HCT116 (cell line): Measurements from ENCODE around the gene CAMKK2. TPM values are rescaled to one million over a fixed set of nuclear protein-coding genes. Genes with fewer than 3 reads are reported as not detected.

Experiments used
- ATAC-seq: fragments of 200-7000 bp; cut with Tn5 transposase; 2 replicates; pipeline ENCODE4 v1.9.1; 2020; ENCODE audit warnings: mild to moderate bottlenecking, moderate library complexity
- BruUV-seq: library from RNA; stranded (reverse); fragments of 400-500 nt; replicated peaks from 2 replicates; lab custom pipeline; 2021; lab: Mats Ljungman, UMichigan
- CTCF ChIA-PET: fragments of 300-600 bp; sonication (Branson Sonifier 250); formaldehyde crosslinking; loops from one replicate; lab custom pipeline; 2021; ENCODE audit warnings: antibody characterized with exemption; lab: Charles Lee
- POLR2A ChIA-PET: fragments of 300-600, 350-600 bp; sonication (Branson Sonifier 250); formaldehyde crosslinking; loops from one replicate; lab custom pipeline; 2021; ENCODE audit warnings: antibody characterized with exemption; lab: Charles Lee
- RAD21 ChIA-PET, 2 experiments: fragments of 300-600 bp; sonication (Branson Sonifier 250); formaldehyde crosslinking; loops; one replicate each; lab custom pipeline; 2023; ENCODE audit warnings: low total read pairs in 2 of 2; ENCODE audit not compliant: uncharacterized antibody in 2 of 2, unreplicated experiment in 2 of 2, low non-redundant PET in 1 of 2; lab: Charles Lee
- DNase-seq: peaks from one replicate; pipeline ENCODE4 v3.0.0-alpha.2; 2010; ENCODE audit warnings: low read depth, low spot score
- H2AFZ ChIP-seq: fragments of 200-600 bp; shearing (Covaris generic), sonication (generic); 2 replicates; pipeline ENCODE4 v1.6.1; 2017; ENCODE audit warnings: low read depth, mixed run types, mixed read lengths, antibody characterized with exemption, low read length; ENCODE audit not compliant: poor library complexity, severe bottlenecking
- H3K27ac ChIP-seq: 2 replicates; pipeline ENCODE4 v1.5.1; 2012; ENCODE audit warnings: low read depth, low read length
- H3K27me3 ChIP-seq: fragments of 200-600 bp; sonication (generic); 2 replicates; pipeline ENCODE4 v1.6.1; 2016; ENCODE audit warnings: mixed run types, low read length, mixed read lengths; ENCODE audit not compliant: insufficient read depth
- H3K36me3 ChIP-seq, 2 experiments: fragments of 200-500 bp in 1 of 2; fragments of 200-600 bp in 1 of 2; sonication (Bioruptor generic) in 1 of 2; sonication (generic) in 1 of 2; 2 replicates each; pipeline versions ENCODE4 v1.5.1 to v1.6.1; 2014 to 2016; ENCODE audit warnings: low read length in 2 of 2, inconsistent platforms in 1 of 2, mixed read lengths in 1 of 2, mixed run types in 1 of 2; ENCODE audit not compliant: insufficient read depth in 2 of 2, control insufficient read depth in 1 of 2
- H3K4me1 ChIP-seq, 2 experiments: fragments of 200-600 bp in 1 of 2; sonication (generic) in 1 of 2; 2 replicates each; pipeline versions ENCODE4 v1.5.1 to v1.6.1; 2012 to 2017; ENCODE audit warnings: low read length in 2 of 2, inconsistent platforms in 1 of 2, mild to moderate bottlenecking in 1 of 2, mixed read lengths in 1 of 2, mixed run types in 1 of 2, moderate library complexity in 1 of 2; ENCODE audit not compliant: insufficient read depth in 2 of 2, control insufficient read depth in 1 of 2
- H3K4me2 ChIP-seq: fragments of 200-600 bp; sonication (generic); 2 replicates; pipeline ENCODE4 v1.6.1; 2017; ENCODE audit warnings: mixed run types, low read length, mixed read lengths
- H3K4me3 ChIP-seq, 2 experiments: fragments of 200-600 bp in 1 of 2; sonication (generic) in 1 of 2; replicated peaks in 1 of 2; 2 replicates each; pipeline ENCODE4 v1.5.1; 2011 to 2016; ENCODE audit warnings: low read length in 2 of 2, control low read depth in 1 of 2, low read depth in 1 of 2, mild to moderate bottlenecking in 1 of 2, mixed read lengths in 1 of 2, mixed run types in 1 of 2
- H3K79me2 ChIP-seq: fragments of 200-600 bp; sonication (generic); 2 replicates; pipeline ENCODE4 v1.6.1; 2017; ENCODE audit warnings: mild to moderate bottlenecking, mixed run types, low read length, moderate library complexity, mixed read lengths; ENCODE audit not compliant: insufficient read depth
- H3K9ac ChIP-seq: fragments of 200-600 bp; sonication (generic); 2 replicates; pipeline ENCODE4 v1.6.1; 2016; ENCODE audit warnings: low read length, mixed read lengths
- H3K9me2 ChIP-seq: fragments of 200-600 bp; sonication (generic), shearing (Covaris generic); 2 replicates; pipeline ENCODE4 v1.6.1; 2017; ENCODE audit warnings: mixed run types, mild to moderate bottlenecking, moderate library complexity; ENCODE audit not compliant: insufficient read depth
- H3K9me3 ChIP-seq, 2 experiments: fragments of 200-500 bp in 1 of 2; fragments of 200-600 bp in 1 of 2; sonication (Bioruptor generic) in 1 of 2; sonication (generic) in 1 of 2; 2 replicates each; pipeline ENCODE4 v1.6.1; 2014 to 2017; ENCODE audit warnings: low read length in 2 of 2, mixed read lengths in 2 of 2, inconsistent platforms in 1 of 2, low read depth in 1 of 2, mild to moderate bottlenecking in 1 of 2, mixed run types in 1 of 2, moderate library complexity in 1 of 2; ENCODE audit not compliant: control insufficient read depth in 1 of 2, insufficient read depth in 1 of 2
- H4K20me1 ChIP-seq: fragments of 200-600 bp; sonication (generic), shearing (Covaris generic); 2 replicates; pipeline ENCODE4 v1.6.1; 2017; ENCODE audit warnings: mixed run types, mild to moderate bottlenecking, moderate library complexity; ENCODE audit not compliant: insufficient read depth
- CBX3 ChIP-seq: IDR thresholded peaks from 2 replicates; pipeline ENCODE4 v1.6.1; 2012; ENCODE audit warnings: low read depth
- CTCF ChIP-seq, 3 experiments: fragments of 200-600 bp in 1 of 3; sonication (generic) in 1 of 3; IDR thresholded peaks in 2 of 3; conservative IDR thresholded peaks in 1 of 3; 2 replicates each; pipeline ENCODE4 v1.5.1; 2012 to 2017; ENCODE audit warnings: low read depth in 2 of 3, low read length in 2 of 3, antibody characterized with exemption in 1 of 3, borderline replicate concordance in 1 of 3, control low read depth in 1 of 3, mild to moderate bottlenecking in 1 of 3, mixed read lengths in 1 of 3, mixed run types in 1 of 3, moderate library complexity in 1 of 3; ENCODE audit not compliant: insufficient read depth in 1 of 3
- ELF1 ChIP-seq: IDR thresholded peaks from 2 replicates; pipeline ENCODE4 v1.6.1; 2012; ENCODE audit warnings: low read depth, borderline replicate concordance
- EZH2 ChIP-seq: fragments of 200-600 bp; sonication (generic); IDR thresholded peaks from 2 replicates; pipeline ENCODE4 v1.6.1; 2017; ENCODE audit warnings: antibody characterized with exemption, mixed run types
- FOSL1 ChIP-seq: IDR thresholded peaks from 2 replicates; pipeline ENCODE4 v1.6.1; 2012; ENCODE audit warnings: low read depth
- JUND ChIP-seq: IDR thresholded peaks from 2 replicates; pipeline ENCODE4 v1.6.1; 2012
- MAX ChIP-seq: IDR thresholded peaks from 2 replicates; pipeline ENCODE4 v1.6.1; 2012
- POLR2A ChIP-seq: IDR thresholded peaks from 2 replicates; pipeline ENCODE4 v1.7.0; 2011; ENCODE audit warnings: borderline replicate concordance; ENCODE audit not compliant: insufficient read depth, insufficient read length; ENCODE audit errors: extremely low read depth
- RAD21 ChIP-seq: IDR thresholded peaks from 2 replicates; pipeline ENCODE4 v1.6.1; 2012; ENCODE audit warnings: low read depth, mild to moderate bottlenecking
- REST ChIP-seq: IDR thresholded peaks from 2 replicates; pipeline ENCODE4 v1.6.1; 2012; ENCODE audit warnings: low read depth
- SIN3A ChIP-seq: IDR thresholded peaks from 2 replicates; pipeline ENCODE4 v1.6.1; 2012; ENCODE audit warnings: low read depth
- SP1 ChIP-seq: IDR thresholded peaks from 2 replicates; pipeline ENCODE4 v1.6.1; 2012; ENCODE audit warnings: low read depth
- TCF7L2 ChIP-seq: IDR thresholded peaks from 2 replicates; pipeline ENCODE4 v1.7.0; 2011; ENCODE audit warnings: borderline replicate concordance, inconsistent platforms; ENCODE audit not compliant: insufficient read depth, insufficient read length; ENCODE audit errors: extremely low read depth
- YY1 ChIP-seq: IDR thresholded peaks from 2 replicates; pipeline ENCODE4 v1.6.1; 2011; ENCODE audit warnings: low read length, low read depth, moderate library complexity, mild to moderate bottlenecking; ENCODE audit not compliant: insufficient replicate concordance; ENCODE audit errors: extremely low read depth
- ZBTB33 ChIP-seq: IDR thresholded peaks from 2 replicates; pipeline ENCODE4 v1.6.1; 2011; ENCODE audit warnings: mild to moderate bottlenecking, low read length, moderate library complexity; ENCODE audit not compliant: insufficient replicate concordance; ENCODE audit errors: extremely low read depth
- ZFX ChIP-seq: fragments of 450-650 bp; IDR thresholded peaks from 2 replicates; pipeline ENCODE4 v1.6.1; 2017
- ZNF274 ChIP-seq: fragments of 200-500 bp; sonication (Bioruptor generic); IDR thresholded peaks from 2 replicates; pipeline ENCODE4 v1.6.1; 2014; ENCODE audit warnings: mild to moderate bottlenecking, low read depth, low read length, inconsistent platforms
- intact Hi-C: fragments of 100-400 bp; cut with micrococcal nuclease; formaldehyde crosslinking; loops from 2 replicates; pipeline ENCODE4 v1.10.0; 2022
- total RNA-seq: library from RNA; stranded (reverse); gene quantifications from one replicate; pipeline ENCODE4 v1.2.1, GENCODE V29; 2021; ENCODE audit not compliant: unreplicated experiment

Gene CAMKK2
- total RNA-seq, 1 experiment from 2014 or later, result 33.8 TPM

- Histone ChIP-seq H3K4me2 (no peak overlapping the region), H2AFZ (no peak overlapping the region), H3K9ac (no peak overlapping the region), H3K9me2 (no peaks in the 10 kb centered on the region), H4K20me1 (no peaks in the 10 kb centered on the region), H3K4me1 (no peaks in the 10 kb centered on the region), H3K36me3 (no peaks in the 10 kb centered on the region), H3K4me3 (no peak overlapping the region), H3K9me3 (no peaks in the 10 kb centered on the region), H3K27ac (no peak overlapping the region), H3K27me3 (no peaks in the 10 kb centered on the region), H3K79me2 (no peaks in the 10 kb centered on the region)
- intact Hi-C loops, result loop anchor here (1.0 kb wide), 1 partner anchor 163 kb away; no protein-coding TSS in a partner anchor
- TF ChIP-seq SP1, result no peak
- no peak for TF ChIP-seq RAD21
- no peak for TF ChIP-seq ZNF274
- no peak for TF ChIP-seq CTCF (IDR thresholded peaks at IDR 0.05 in 2 of 3, conservative IDR thresholded peaks at IDR 0.05 in 1 of 3; ENCODE audit: borderline replicate concordance in 1 of 3, insufficient read depth in 1 of 3, low read depth in 2 of 3, low read length in 2 of 3)
- no peak for TF ChIP-seq JUND
- TF ChIP-seq ZBTB33, result no peak
- TF ChIP-seq ELF1, result no peak
- TF ChIP-seq ZFX, result no peak
- no peak for TF ChIP-seq EZH2
- TF ChIP-seq FOSL1, result no peak
- TF ChIP-seq REST, result no peak
- TF ChIP-seq TCF7L2, result no peak
- no peak for TF ChIP-seq YY1
- no peak for TF ChIP-seq CBX3
- TF ChIP-seq SIN3A, result no peak
- TF ChIP-seq POLR2A, result no peak
- TF ChIP-seq MAX, result no peak
- ATAC-seq, result no peak
- DNase-seq, result no peak
- no TSS peak for BruUV-seq
- ChIA-PET CTCF (no interaction called here), RAD21 (no interaction called here), POLR2A (interaction anchor here (0.6 kb wide), 1 partner anchor 637 kb away, joined by 3 read pairs; no protein-coding TSS in a partner anchor)
These were observed 73.7 kb downstream of the CAMKK2 start for GRCh38 chr12:121222847-121223246.
